Measurements from ENCODE around the gene FCN1.

Gene FCN1

DNA sequence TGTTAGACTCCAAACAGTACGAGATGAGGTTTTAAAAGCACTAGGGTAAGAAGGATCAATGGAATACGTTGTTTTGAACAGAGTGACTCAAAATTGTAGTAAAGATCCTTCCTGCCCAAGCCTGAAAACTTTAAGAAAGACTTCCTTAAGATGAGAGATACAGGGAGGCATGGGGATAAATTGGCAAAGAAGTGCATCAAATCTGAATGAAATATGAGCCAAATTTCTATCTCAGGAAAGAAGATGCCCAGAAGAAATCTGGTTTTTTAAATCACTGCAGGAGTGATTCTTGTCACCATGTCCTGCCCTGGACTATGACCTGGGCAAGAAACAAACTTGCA lies 22.2 kb downstream of the FCN1 start:
- Histone ChIP-seq H3K27ac (no peak overlapping the region), H3K4me3 (ENCODE audit: low read depth, low read length) (no peak overlapping the region), H3K36me3 (replicated peaks) (no peaks in the 10 kb centered on the region), H3K27me3 (replicated peaks) (no peaks in the 10 kb centered on the region)
- in situ Hi-C loops (cut with HindIII; ENCODE audit: low pct_ligation_motif_present, low sequenced_read_pairs) = no loop called here
- TF ChIP-seq, protein P1, sequence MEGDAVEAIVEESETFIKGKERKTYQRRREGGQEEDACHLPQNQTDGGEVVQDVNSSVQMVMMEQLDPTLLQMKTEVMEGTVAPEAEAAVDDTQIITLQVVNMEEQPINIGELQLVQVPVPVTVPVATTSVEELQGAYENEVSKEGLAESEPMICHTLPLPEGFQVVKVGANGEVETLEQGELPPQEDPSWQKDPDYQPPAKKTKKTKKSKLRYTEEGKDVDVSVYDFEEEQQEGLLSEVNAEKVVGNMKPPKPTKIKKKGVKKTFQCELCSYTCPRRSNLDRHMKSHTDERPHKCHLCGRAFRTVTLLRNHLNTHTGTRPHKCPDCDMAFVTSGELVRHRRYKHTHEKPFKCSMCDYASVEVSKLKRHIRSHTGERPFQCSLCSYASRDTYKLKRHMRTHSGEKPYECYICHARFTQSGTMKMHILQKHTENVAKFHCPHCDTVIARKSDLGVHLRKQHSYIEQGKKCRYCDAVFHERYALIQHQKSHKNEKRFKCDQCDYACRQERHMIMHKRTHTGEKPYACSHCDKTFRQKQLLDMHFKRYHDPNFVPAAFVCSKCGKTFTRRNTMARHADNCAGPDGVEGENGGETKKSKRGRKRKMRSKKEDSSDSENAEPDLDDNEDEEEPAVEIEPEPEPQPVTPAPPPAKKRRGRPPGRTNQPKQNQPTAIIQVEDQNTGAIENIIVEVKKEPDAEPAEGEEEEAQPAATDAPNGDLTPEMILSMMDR (IDR thresholded peaks at IDR 0.05; ENCODE audit: low read depth, low read length, missing control alignments) = no peak
- no peak for DNase-seq

DNA sequence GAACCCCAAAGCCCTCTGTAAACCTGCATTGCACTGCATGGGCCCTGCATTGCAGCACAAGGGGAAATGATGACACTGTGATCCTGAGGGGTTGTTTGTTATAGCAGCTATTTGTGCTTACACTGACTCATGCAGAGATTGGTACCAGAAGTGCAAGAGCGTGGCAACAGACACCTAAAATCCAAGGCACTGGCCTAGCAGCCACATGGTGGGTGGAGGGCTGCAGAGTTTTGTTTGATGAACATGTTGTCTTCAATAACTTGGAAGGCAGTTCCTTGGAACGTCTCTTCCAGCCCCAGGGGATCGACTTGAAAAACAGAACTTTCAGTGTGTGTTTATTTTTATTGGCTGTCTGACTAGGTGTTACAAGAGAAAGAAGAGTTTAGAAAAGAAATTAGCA lies 22.6 kb downstream of the FCN1 start:
- TF ChIP-seq, protein P1 (IDR thresholded peaks at IDR 0.05; ENCODE audit: low read depth, low read length, missing control alignments) = no peak
- Histone ChIP-seq H3K36me3 (replicated peaks) (no peaks in the 10 kb centered on the region), H3K27me3 (replicated peaks) (no peaks in the 10 kb centered on the region), H3K4me3 (ENCODE audit: low read depth, low read length) (no peak overlapping the region), H3K27ac (no peak overlapping the region)
- in situ Hi-C loops (cut with HindIII; ENCODE audit: low pct_ligation_motif_present, low sequenced_read_pairs) = no loop called here
- no peak for DNase-seq

DNA sequence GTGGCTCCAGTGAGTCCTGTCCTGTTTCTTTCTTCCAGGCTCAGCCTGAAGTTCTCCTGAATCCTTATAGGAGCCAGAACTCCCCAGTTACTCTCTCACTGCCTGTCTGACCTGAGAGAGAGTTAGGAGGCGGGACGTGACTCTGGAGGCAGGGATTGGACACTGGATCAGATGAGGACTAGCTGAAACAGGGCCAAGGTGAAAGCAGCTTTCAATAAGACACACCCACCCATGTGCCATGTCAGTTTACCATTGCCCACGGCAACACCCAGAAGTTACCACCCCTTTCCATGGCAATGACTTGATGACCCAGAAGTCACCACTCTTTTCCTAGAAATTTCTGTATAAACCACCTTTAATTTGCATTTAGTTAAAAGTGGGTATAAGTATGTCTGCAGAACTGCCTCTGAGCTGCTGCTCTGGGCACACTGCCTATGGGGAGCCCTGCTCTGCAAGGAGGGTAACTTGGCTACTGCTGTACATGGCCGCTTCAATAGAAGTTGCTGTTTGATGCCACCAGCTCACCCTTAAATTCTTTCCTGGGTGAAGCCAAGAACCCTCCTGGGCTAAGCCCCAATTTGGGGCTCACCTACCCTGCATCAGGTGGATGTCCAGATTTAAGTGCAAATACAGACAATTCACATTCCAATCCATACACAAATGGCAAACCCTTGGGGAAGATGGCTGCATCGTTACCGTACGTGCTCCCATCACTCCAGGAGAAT lies 23.4 kb downstream of the FCN1 start:
- Histone ChIP-seq H3K27ac (no peak overlapping the region), H3K4me3 (ENCODE audit: low read depth, low read length) (no peak overlapping the region), H3K27me3 (replicated peaks) (no peaks in the 10 kb centered on the region), H3K36me3 (replicated peaks) (no peaks in the 10 kb centered on the region)
- TF ChIP-seq, protein P1 (IDR thresholded peaks at IDR 0.05; ENCODE audit: low read depth, low read length, missing control alignments) = no peak
- in situ Hi-C loops (cut with HindIII; ENCODE audit: low pct_ligation_motif_present, low sequenced_read_pairs) = no loop called here
- DNase-seq = no peak

DNA sequence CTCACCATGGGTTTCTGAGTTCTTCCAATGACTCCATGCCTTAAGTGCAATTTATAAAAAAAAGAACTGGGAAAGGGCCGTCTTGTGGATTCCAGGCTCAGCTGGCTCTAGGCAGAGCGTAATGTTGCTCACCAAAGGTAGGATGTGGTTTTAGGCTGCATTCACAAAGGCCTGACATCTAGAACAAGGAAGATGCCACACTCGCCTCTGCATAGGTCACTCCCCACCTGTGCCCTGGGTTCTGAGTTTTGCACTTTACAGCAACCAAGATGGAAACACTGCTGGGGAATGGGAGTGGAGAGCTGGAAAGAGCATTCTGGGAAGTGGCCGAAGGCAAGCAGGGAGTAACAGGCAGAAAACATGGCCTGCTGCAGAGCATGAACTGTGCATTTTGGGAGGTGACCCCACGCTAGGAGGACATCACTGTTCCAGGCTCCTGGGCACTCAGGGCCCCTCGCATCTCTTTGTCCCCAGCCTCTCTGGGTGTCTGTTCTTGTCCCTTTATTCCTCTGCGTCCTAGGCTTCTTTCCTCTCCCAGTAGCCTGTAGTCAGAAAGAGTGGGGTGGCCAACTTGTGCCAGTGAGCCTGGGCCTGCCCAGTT lies 24.8 kb downstream of the FCN1 start:
- in situ Hi-C loops (cut with HindIII; ENCODE audit: low pct_ligation_motif_present, low sequenced_read_pairs) = no loop called here
- Histone ChIP-seq H3K4me3 (ENCODE audit: low read depth, low read length) (no peak overlapping the region), H3K36me3 (replicated peaks) (no peaks in the 10 kb centered on the region), H3K27ac (no peak overlapping the region), H3K27me3 (replicated peaks) (no peaks in the 10 kb centered on the region)
- DNase-seq = no peak
- TF ChIP-seq, protein P1 (IDR thresholded peaks at IDR 0.05; ENCODE audit: low read depth, low read length, missing control alignments) = no peak

DNA sequence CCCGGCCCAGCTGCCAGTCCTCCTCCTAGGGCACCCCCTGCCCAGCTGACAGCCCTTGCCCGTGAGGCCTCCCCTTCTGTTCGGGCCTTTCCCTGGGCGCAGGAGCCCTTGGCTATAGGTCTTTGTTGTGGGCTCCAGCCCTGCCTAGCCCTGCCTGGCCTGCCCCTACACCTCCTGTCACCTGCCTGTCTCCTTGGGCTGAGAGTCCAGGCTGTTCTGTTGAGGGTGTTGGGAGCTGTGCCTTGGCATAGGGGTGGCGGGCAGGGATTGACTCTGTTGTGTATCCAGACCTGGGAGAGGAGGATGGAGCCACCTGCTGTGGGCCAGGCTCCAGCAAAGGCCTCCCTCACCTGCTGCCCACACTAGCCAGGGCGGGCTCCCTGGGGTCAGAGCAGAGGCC lies 25.5 kb downstream of the FCN1 start:
- TF ChIP-seq, protein P1 (IDR thresholded peaks at IDR 0.05; ENCODE audit: low read depth, low read length, missing control alignments) = no peak
- in situ Hi-C loops (cut with HindIII; ENCODE audit: low pct_ligation_motif_present, low sequenced_read_pairs) = no loop called here
- Histone ChIP-seq H3K27ac (no peak overlapping the region), H3K27me3 (replicated peaks) (no peaks in the 10 kb centered on the region), H3K4me3 (ENCODE audit: low read depth, low read length) (no peak overlapping the region), H3K36me3 (replicated peaks) (no peaks in the 10 kb centered on the region)
- no peak for DNase-seq

DNA sequence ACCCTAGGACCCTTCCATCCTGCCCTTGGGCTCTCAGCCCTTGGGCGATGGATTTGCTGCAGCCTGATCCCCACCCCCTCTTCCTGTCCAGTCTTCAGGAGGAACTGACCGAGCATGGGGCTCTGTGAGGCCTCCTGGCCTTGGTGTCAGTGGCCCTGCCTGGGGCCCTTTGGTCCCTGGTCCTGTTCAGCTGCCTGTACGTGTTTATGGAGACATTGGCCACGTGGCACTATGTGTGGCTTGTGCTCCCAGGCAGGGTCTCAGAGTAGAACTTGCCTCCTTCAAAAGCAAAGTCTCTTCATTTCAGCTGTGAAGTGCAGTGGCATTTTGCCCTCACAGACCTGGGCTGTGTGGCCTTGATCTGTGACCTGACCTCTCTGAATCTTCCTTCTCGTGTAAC lies 26.0 kb downstream of the FCN1 start:
- DNase-seq = no peak
- TF ChIP-seq, protein P1 (IDR thresholded peaks at IDR 0.05; ENCODE audit: low read depth, low read length, missing control alignments) = no peak
- no peak overlapping the region for H3K4me3 ChIP-seq (ENCODE audit: low read depth, low read length)
- no peak overlapping the region for H3K27ac ChIP-seq
- no peaks in the 10 kb centered on the region for H3K36me3 ChIP-seq (replicated peaks)
- in situ Hi-C loops (cut with HindIII; ENCODE audit: low pct_ligation_motif_present, low sequenced_read_pairs) = no loop called here
- H3K27me3 ChIP-seq (replicated peaks) = no peaks in the 10 kb centered on the region
